CD4-positive, CD25-positive, alpha-beta regulatory T cell (primary cell): ENCODE measurements around the gene LRRC74A. TPM values are rescaled to one million over a fixed set of nuclear protein-coding genes. Genes with fewer than 3 reads are reported as not detected.

Source experiments
- ATAC-seq, 2 donors: fragments of 150-1000 bp; cut with Tn5 transposase; one replicate each; pipeline ENCODE4 v1.10.0; 2021; ENCODE audit warnings: low read depth in 2 of 2, moderate number of reproducible peaks in 2 of 2, moderate library complexity in 1 of 2
- DNase-seq, 3 donors: peaks; one replicate each; pipeline versions ENCODE4 v3.0.0 to v3.0.0-alpha.2; 2012 to 2022; ENCODE audit warnings: mixed read lengths in 1 of 3
- H3K27ac ChIP-seq: one replicate; pipeline ENCODE4 v1.7.0; 2013; ENCODE audit warnings: mild to moderate bottlenecking, low read length; ENCODE audit not compliant: insufficient read depth, poor library complexity, severe bottlenecking
- H3K27me3 ChIP-seq: one replicate; pipeline ENCODE4 v1.7.0; 2013; ENCODE audit warnings: low read length; ENCODE audit not compliant: control insufficient read depth, insufficient read depth
- H3K36me3 ChIP-seq: one replicate; pipeline ENCODE4 v1.7.0; 2013; ENCODE audit warnings: mild to moderate bottlenecking, low read length, moderate library complexity; ENCODE audit not compliant: control insufficient read depth, insufficient read depth
- H3K4me1 ChIP-seq: 2 replicates; pipeline ENCODE4 v1.7.0; 2013; ENCODE audit warnings: mild to moderate bottlenecking, low read length; ENCODE audit not compliant: insufficient read depth, control insufficient read depth, poor library complexity, severe bottlenecking
- H3K4me3 ChIP-seq: one replicate; pipeline ENCODE4 v1.7.0; 2013; ENCODE audit warnings: low read depth, mild to moderate bottlenecking, low read length, moderate library complexity
- H3K9me3 ChIP-seq, 2 experiments: 1 replicate in 1 of 2; 2 replicates in 1 of 2; pipeline ENCODE4 v1.7.0; 2013; ENCODE audit warnings: low read length in 2 of 2, mild to moderate bottlenecking in 1 of 2, moderate library complexity in 1 of 2; ENCODE audit not compliant: control insufficient read depth in 2 of 2
- H3K27ac Mint-ChIP-seq, 3 donors: one replicate each; pipeline ENCODE4 v1.8.0; 2020 to 2022; ENCODE audit warnings: mild to moderate bottlenecking in 3 of 3, mixed read lengths in 3 of 3, moderate library complexity in 2 of 3
- H3K27me3 Mint-ChIP-seq: one replicate; pipeline ENCODE4 v1.8.0; 2022; ENCODE audit warnings: mild to moderate bottlenecking, mixed read lengths
- H3K36me3 Mint-ChIP-seq: one replicate; pipeline ENCODE4 v1.8.0; 2020; ENCODE audit warnings: mixed read lengths
- H3K4me1 Mint-ChIP-seq, 4 donors: one replicate each; pipeline ENCODE4 v1.8.0; 2020 to 2022; ENCODE audit warnings: mixed read lengths in 4 of 4, mild to moderate bottlenecking in 1 of 4
- H3K4me3 Mint-ChIP-seq, 4 donors: one replicate each; pipeline ENCODE4 v1.8.0; 2020 to 2022; ENCODE audit warnings: mild to moderate bottlenecking in 4 of 4, mixed read lengths in 4 of 4, moderate library complexity in 3 of 4
- H3K9me3 Mint-ChIP-seq, 7 donors: one replicate each; pipeline ENCODE4 v1.8.0; 2020 to 2022; ENCODE audit warnings: mixed read lengths in 7 of 7, mild to moderate bottlenecking in 3 of 7, moderate library complexity in 2 of 7
- polyA plus RNA-seq, 4 donors: library from polyadenylated mRNA; unstranded; fragments of 300-500 nt; fragmentation: Illumina TruSeq; gene quantifications; one replicate each; pipeline ENCODE4 v1.2.3, GENCODE V29; 2021
- total RNA-seq: library from RNA; stranded (reverse); gene quantifications from one replicate; pipeline ENCODE4 v1.2.3, GENCODE V29; 2022

Gene LRRC74A
- total and polyA plus RNA-seq, 5 donors from 2014 or later = not detected

GRCh38 chr14:76901171-76902055 is 75.2 kb downstream of the LRRC74A start:
- ATAC-seq = no peak

GRCh38 chr14:76902591-76902990 is 76.4 kb downstream of the LRRC74A start:
- Mint-ChIP-seq H3K4me3 (no peak overlapping the region), H3K27ac (no peak overlapping the region), H3K27me3 (peaks cover 6% of the 10 kb centered on the region), H3K9me3 (peaks cover 0 to 1% (median 0%) of the 10 kb centered on the region in 7 donors), H3K36me3 (no peaks in the 10 kb centered on the region), H3K4me1 (peaks cover 6 to 19% (median 8%) of the 10 kb centered on the region in 4 donors)
- ATAC-seq (no peak), DNase-seq (no peak)
- H3K4me3 ChIP-seq = no peak overlapping the region
- H3K4me1 ChIP-seq = peaks cover 13% of the 10 kb centered on the region
- no peaks in the 10 kb centered on the region for H3K36me3 ChIP-seq
- H3K27ac ChIP-seq = no peak overlapping the region
- H3K9me3 ChIP-seq = no peaks in the 10 kb centered on the region
- H3K27me3 ChIP-seq = no peaks in the 10 kb centered on the region

More at GRCh38 chr14:76901171-76902055, 75.2 kb downstream of the LRRC74A start:
- no peak overlapping the region for H3K27ac ChIP-seq
- Mint-ChIP-seq H3K9me3 (peaks cover 0 to 1% (median 0%) of the 10 kb centered on the region in 7 donors), H3K27ac (peak overlapping the region in 2 of 3 donors; percentile 42 to 75), H3K4me3 (no peak overlapping the region), H3K4me1 (peaks cover 6 to 19% (median 8%) of the 10 kb centered on the region in 4 donors), H3K27me3 (peaks cover 6% of the 10 kb centered on the region), H3K36me3 (no peaks in the 10 kb centered on the region)
- no peak overlapping the region for H3K4me3 ChIP-seq
- H3K36me3 ChIP-seq = no peaks in the 10 kb centered on the region
- H3K27me3 ChIP-seq = no peaks in the 10 kb centered on the region
- H3K9me3 ChIP-seq = no peaks in the 10 kb centered on the region
- no peak for DNase-seq
- peaks cover 13% of the 10 kb centered on the region for H3K4me1 ChIP-seq

GRCh38 chr14:76904100-76904739 is 78.0 kb downstream of the LRRC74A start:
- Mint-ChIP-seq H3K36me3 (peaks cover 5% of the 10 kb centered on the region), H3K27me3 (peaks cover 6% of the 10 kb centered on the region), H3K4me3 (peak overlapping the region in 2 of 4 donors; percentile 25 to 40), H3K27ac (peak overlapping the region in 2 of 3 donors; percentile 59 to 66), H3K9me3 (peaks cover 0 to 1% (median 0%) of the 10 kb centered on the region in 7 donors), H3K4me1 (peaks cover 12 to 28% (median 15%) of the 10 kb centered on the region in 4 donors)
- no peaks in the 10 kb centered on the region for H3K27me3 ChIP-seq
- no peak overlapping the region for H3K4me3 ChIP-seq
- H3K27ac ChIP-seq = no peak overlapping the region
- ATAC-seq (no peak), DNase-seq (no peak)
- no peaks in the 10 kb centered on the region for H3K36me3 ChIP-seq
- peaks cover 20% of the 10 kb centered on the region for H3K4me1 ChIP-seq
- no peaks in the 10 kb centered on the region for H3K9me3 ChIP-seq

- Histone ChIP-seq H3K9me3 (no peaks in the 10 kb centered on the region), H3K27ac (no peak overlapping the region), H3K27me3 (no peaks in the 10 kb centered on the region), H3K4me1 (peaks cover 20% of the 10 kb centered on the region), H3K36me3 (no peaks in the 10 kb centered on the region), H3K4me3 (peak overlapping the region; percentile 35)
- Mint-ChIP-seq H3K4me1 (peaks cover 12 to 31% (median 16%) of the 10 kb centered on the region in 4 donors), H3K36me3 (peaks cover 5% of the 10 kb centered on the region), H3K9me3 (peaks cover 0 to 1% (median 0%) of the 10 kb centered on the region in 7 donors), H3K27me3 (peaks cover 6% of the 10 kb centered on the region), H3K27ac (peak overlapping the region in 2 of 3 donors; percentile 47 to 66), H3K4me3 (peak overlapping the region; percentile 18 to 72 (median 32))
- DNase-seq (peak; percentile 25 to 80 (median 64)), ATAC-seq (peak; percentile 91 to 92)
These were observed 78.7 kb downstream of the LRRC74A start for GRCh38 chr14:76904740-76905569.

- Histone ChIP-seq H3K4me3 (peak overlapping the region; percentile 19), H3K9me3 (no peaks in the 10 kb centered on the region), H3K36me3 (no peaks in the 10 kb centered on the region), H3K4me1 (peaks cover 28% of the 10 kb centered on the region), H3K27me3 (no peaks in the 10 kb centered on the region), H3K27ac (no peak overlapping the region)
- Mint-ChIP-seq H3K4me3 (peak overlapping the region in 3 of 4 donors; percentile 19 to 79 (median 62)), H3K27ac (peak overlapping the region; percentile 64 to 95 (median 95)), H3K36me3 (peaks cover 5% of the 10 kb centered on the region), H3K4me1 (peaks cover 12 to 43% (median 26%) of the 10 kb centered on the region in 4 donors), H3K9me3 (no peaks in the 10 kb centered on the region), H3K27me3 (no peaks in the 10 kb centered on the region)
- ATAC-seq (peak; percentile 64 to 65), DNase-seq (peak in 2 of 3 donors; percentile 75 to 84)
These were observed 82.6 kb downstream of the LRRC74A start for GRCh38 chr14:76908834-76909233.

- Mint-ChIP-seq H3K27me3 (no peaks in the 10 kb centered on the region), H3K4me3 (peak overlapping the region in 1 of 4 donors; percentile 79), H3K36me3 (peaks cover 5% of the 10 kb centered on the region), H3K27ac (peak overlapping the region; percentile 64 to 95 (median 95)), H3K4me1 (peaks cover 12 to 39% (median 26%) of the 10 kb centered on the region in 4 donors), H3K9me3 (no peaks in the 10 kb centered on the region)
- Histone ChIP-seq H3K27ac (no peak overlapping the region), H3K4me1 (peaks cover 30% of the 10 kb centered on the region), H3K27me3 (no peaks in the 10 kb centered on the region), H3K36me3 (no peaks in the 10 kb centered on the region), H3K4me3 (peak overlapping the region; percentile 19), H3K9me3 (no peaks in the 10 kb centered on the region)
- ATAC-seq (no peak), DNase-seq (no peak)
These were observed 83.1 kb downstream of the LRRC74A start for GRCh38 chr14:76909266-76909665.

- peaks cover 7 to 31% (median 21%) of the 10 kb centered on the region in 4 donors for H3K4me1 Mint-ChIP-seq
- H3K27me3 Mint-ChIP-seq = no peaks in the 10 kb centered on the region
- no peak overlapping the region for H3K27ac ChIP-seq
These were observed 84.2 kb downstream of the LRRC74A start for GRCh38 chr14:76910371-76910890.

More at GRCh38 chr14:76910371-76910890, 84.2 kb downstream of the LRRC74A start:
- Histone ChIP-seq H3K36me3 (no peaks in the 10 kb centered on the region), H3K27me3 (no peaks in the 10 kb centered on the region), H3K4me3 (no peak overlapping the region), H3K4me1 (peaks cover 19% of the 10 kb centered on the region), H3K9me3 (no peaks in the 10 kb centered on the region)
- Mint-ChIP-seq H3K4me3 (no peak overlapping the region), H3K36me3 (peaks cover 5% of the 10 kb centered on the region), H3K27ac (peak overlapping the region in 2 of 3 donors; percentile 51 to 60), H3K9me3 (no peaks in the 10 kb centered on the region)
- DNase-seq = peak in 1 of 3 donors; percentile 33
- no peak for ATAC-seq
